Upper lobe of right lung (tissue), 1 donor: ENCODE data around the gene NEDD4L. TPM values are rescaled to one million over a fixed set of nuclear protein-coding genes. Genes with fewer than 3 reads are reported as not detected.

Experiments
- ATAC-seq: fragments of 200-7000 bp; cut with Tn5 transposase; one replicate; pipeline ENCODE4 v1.9.1; 2020; ENCODE audit warnings: mild to moderate bottlenecking, moderate library complexity
- DNase-seq: peaks from one replicate; pipeline ENCODE4 v3.0.0-alpha.2; 2020
- H3K27ac ChIP-seq: fragments of 200-600 bp; one replicate; pipeline ENCODE4 v1.8.0; 2022
- H3K27me3 ChIP-seq: fragments of 200-600 bp; one replicate; pipeline ENCODE4 v1.8.0; 2022; ENCODE audit warnings: mild to moderate bottlenecking
- H3K36me3 ChIP-seq: fragments of 200-600 bp; one replicate; pipeline ENCODE4 v1.8.0; 2022
- H3K4me1 ChIP-seq: fragments of 200-600 bp; one replicate; pipeline ENCODE4 v1.8.0; 2022
- H3K4me3 ChIP-seq: fragments of 200-600 bp; one replicate; pipeline ENCODE4 v1.8.0; 2022; ENCODE audit warnings: mild to moderate bottlenecking
- H3K9me3 ChIP-seq: fragments of 200-600 bp; one replicate; pipeline ENCODE4 v1.8.0; 2022
- CTCF ChIP-seq: fragments of 200-600 bp; IDR thresholded peaks from one replicate; pipeline ENCODE4 v1.8.0; 2022; ENCODE audit warnings: antibody characterized with exemption
- intact Hi-C: fragments of 100-400 bp; cut with DNase I; formaldehyde crosslinking; loops from one replicate; pipeline ENCODE4 v1.11.0; 2022
- total RNA-seq: library from RNA; stranded (reverse); fragmentation: NEBNext Ultra II Directional; extraction: Animal tissue kit (Norgen Biotek cat#: 25700); gene quantifications from one replicate; pipeline ENCODE4 v1.2.1, GENCODE V29; 2021
- donor health status: DM: no; HTN: yes; CAD: no; lungs with severe emphysema.

The NEDD4L gene
- total RNA-seq, 1 donor from 2014 or later, result 192 TPM

GRCh38 chr18:58183226-58183625, 139.2 kb downstream of the NEDD4L start:
- H3K27me3 ChIP-seq, result no peaks in the 10 kb centered on the region
- H3K4me1 ChIP-seq, result peaks cover 13% of the 10 kb centered on the region
- H3K9me3 ChIP-seq, result no peaks in the 10 kb centered on the region
- TF ChIP-seq CTCF, result no peak
- H3K4me3 ChIP-seq, result no peak overlapping the region
- no peaks in the 10 kb centered on the region for H3K36me3 ChIP-seq
- H3K27ac ChIP-seq, result no peak overlapping the region
- DNase-seq (peak; percentile 70), ATAC-seq (peak; percentile 71)
- intact Hi-C loops, result no loop called here

GRCh38 chr18:58186258-58186948, 142.4 kb downstream of the NEDD4L start:
- no peaks in the 10 kb centered on the region for H3K36me3 ChIP-seq
- peaks cover 13% of the 10 kb centered on the region for H3K4me1 ChIP-seq
- H3K27ac ChIP-seq, result no peak overlapping the region
- DNase-seq (no peak), ATAC-seq (peak; percentile 83)
- no peak for TF ChIP-seq CTCF
- no peaks in the 10 kb centered on the region for H3K27me3 ChIP-seq
- H3K9me3 ChIP-seq, result no peaks in the 10 kb centered on the region
- intact Hi-C loops, result no loop called here
- no peak overlapping the region for H3K4me3 ChIP-seq

- intact Hi-C loops, result no loop called here
- Histone ChIP-seq H3K4me1 (peaks cover 11% of the 10 kb centered on the region), H3K9me3 (no peaks in the 10 kb centered on the region), H3K36me3 (no peaks in the 10 kb centered on the region), H3K27me3 (no peaks in the 10 kb centered on the region), H3K4me3 (no peak overlapping the region), H3K27ac (no peak overlapping the region)
- ATAC-seq, result no peak
- DNase-seq, result no peak
- no peak for TF ChIP-seq CTCF
Measured at GRCh38 chr18:58187674-58188073, 143.6 kb downstream of the NEDD4L start.

- TF ChIP-seq CTCF, result no peak
- ATAC-seq, result no peak
- Histone ChIP-seq H3K27me3 (no peaks in the 10 kb centered on the region), H3K9me3 (no peaks in the 10 kb centered on the region), H3K4me3 (no peak overlapping the region), H3K36me3 (no peaks in the 10 kb centered on the region), H3K4me1 (peaks cover 7% of the 10 kb centered on the region), H3K27ac (no peak overlapping the region)
- no peak for DNase-seq
- intact Hi-C loops, result no loop called here
Measured at GRCh38 chr18:58188996-58189395, 145.0 kb downstream of the NEDD4L start.

- ATAC-seq (no peak), DNase-seq (no peak)
- Histone ChIP-seq H3K4me1 (peaks cover 18% of the 10 kb centered on the region), H3K4me3 (no peak overlapping the region), H3K27me3 (peaks cover 4% of the 10 kb centered on the region), H3K27ac (no peak overlapping the region), H3K9me3 (no peaks in the 10 kb centered on the region), H3K36me3 (no peaks in the 10 kb centered on the region)
- intact Hi-C loops, result no loop called here
- TF ChIP-seq CTCF, result no peak
Measured at GRCh38 chr18:58190842-58191530, 147.0 kb downstream of the NEDD4L start.
